ENCODE data around the gene ACADS.
"Not testable (repeated sequence)": the region's sequence is repeated elsewhere in the genome, so short reads cannot be mapped to it uniquely, and the experiment has no call there.

The ACADS gene

GRCh38 chr12:120732198-120732597, 6.6 kb downstream of the ACADS start:
- DNase-seq = not testable (repeated sequence)

- DNase-seq = no peak
Observed at GRCh38 chr12:120733574-120733973, 7.9 kb downstream of the ACADS start.

GRCh38 chr12:120734210-120734609, 8.6 kb downstream of the ACADS start:
- DNase-seq = no peak

GRCh38 chr12:120735181-120735580, 9.6 kb downstream of the ACADS start:
- no peak for DNase-seq

GRCh38 chr12:120736404-120737331, 11.0 kb downstream of the ACADS start:
- no peak for DNase-seq

GRCh38 chr12:120737557-120738251, 12.1 kb downstream of the ACADS start:
- no peak for DNase-seq

GRCh38 chr12:120738252-120739030, 12.8 kb downstream of the ACADS start:
- no peak for DNase-seq

- no peak for DNase-seq
Observed at GRCh38 chr12:120739031-120739762, 13.6 kb downstream of the ACADS start.

- DNase-seq = no peak
Observed at GRCh38 chr12:120739821-120740613, 14.4 kb downstream of the ACADS start.

GRCh38 chr12:120740871-120741270, 15.2 kb downstream of the ACADS start:
- no peak for DNase-seq

GRCh38 chr12:120741476-120742421, 16.1 kb downstream of the ACADS start:
- DNase-seq = no peak

GRCh38 chr12:120744922-120745493, 19.4 kb downstream of the ACADS start:
- no peak for DNase-seq

GRCh38 chr12:120748242-120748641, 22.6 kb downstream of the ACADS start:
- no peak for DNase-seq

GRCh38 chr12:120749256-120749655, 23.6 kb downstream of the ACADS start:
- no peak for DNase-seq

- DNase-seq = no peak
Observed at GRCh38 chr12:120750806-120751205, 25.2 kb downstream of the ACADS start.

- DNase-seq = no peak
Observed at GRCh38 chr12:120751389-120751788, 25.8 kb downstream of the ACADS start.

GRCh38 chr12:120754792-120755191, 29.2 kb downstream of the ACADS start:
- no peak for DNase-seq

- no peak for DNase-seq
Observed at GRCh38 chr12:120755269-120755668, 29.6 kb downstream of the ACADS start.

GRCh38 chr12:120757226-120757742, 31.7 kb downstream of the ACADS start:
- no peak for DNase-seq

- no peak for DNase-seq
Observed at GRCh38 chr12:120757949-120758348, 32.3 kb downstream of the ACADS start.

Data from inflammatory macrophage (primary cell).